SU-DHL-6 (cell line): ENCODE results near the gene GBA2.
A peak's percentile ranks its signal among the peaks of the same experiment; 100 is the strongest.

Source experiments
- H2AFZ ChIP-seq: fragments of 200-600 bp; sonication (generic); 2 replicates; pipeline ENCODE4 v1.6.1; 2014; ENCODE audit warnings: low read depth, mild to moderate bottlenecking, moderate library complexity, mixed read lengths, antibody characterized with exemption, low read length; ENCODE audit not compliant: severe bottlenecking
- H3F3A ChIP-seq: fragments of 200-600 bp; shearing (Covaris generic); 2 replicates; pipeline ENCODE4 v1.6.0; 2016; ENCODE audit warnings: antibody characterized with exemption, mild to moderate bottlenecking; ENCODE audit not compliant: insufficient read depth
- H3K27ac ChIP-seq: fragments of 200-600 bp; sonication (generic); 2 replicates; pipeline ENCODE4 v1.5.1; 2016; ENCODE audit warnings: low read depth, mild to moderate bottlenecking, low read length, moderate library complexity, mixed read lengths
- H3K27me3 ChIP-seq: fragments of 200-600 bp; sonication (generic), shearing (Covaris generic); 2 replicates; pipeline ENCODE4 v1.6.0; 2014; ENCODE audit warnings: mild to moderate bottlenecking, low read length
- H3K36me3 ChIP-seq: fragments of 200-600 bp; sonication (generic); 2 replicates; pipeline ENCODE4 v1.6.1; 2014; ENCODE audit warnings: mild to moderate bottlenecking, low read length, mixed read lengths
- H3K4me2 ChIP-seq: fragments of 300-600, 200-600 bp; shearing (Covaris generic), sonication (generic); 2 replicates; pipeline ENCODE4 v1.6.0; 2014; ENCODE audit warnings: low read length, low read depth, mild to moderate bottlenecking; ENCODE audit not compliant: poor library complexity, severe bottlenecking
- H3K4me3 ChIP-seq: fragments of 200-600 bp; sonication (generic); 2 replicates; pipeline ENCODE4 v1.5.1; 2014; ENCODE audit warnings: antibody characterized with exemption, low read length, mild to moderate bottlenecking, mixed read lengths; ENCODE audit not compliant: insufficient read depth, poor library complexity, severe bottlenecking
- H3K79me2 ChIP-seq: fragments of 200-600 bp; sonication (generic); 2 replicates; pipeline ENCODE4 v1.6.1; 2014; ENCODE audit warnings: mild to moderate bottlenecking, low read length, moderate library complexity; ENCODE audit not compliant: insufficient read depth
- H3K9ac ChIP-seq: fragments of 200-600 bp; sonication (generic); 2 replicates; pipeline ENCODE4 v1.7.0; 2014; ENCODE audit warnings: mild to moderate bottlenecking, low read length
- H3K9me2 ChIP-seq: fragments of 200-600 bp; sonication (generic); replicated peaks from 2 replicates; pipeline ENCODE4 v1.6.1; 2014; ENCODE audit warnings: low read length; ENCODE audit not compliant: insufficient read depth
- H3K9me3 ChIP-seq: fragments of 200-600 bp; sonication (generic); 2 replicates; pipeline ENCODE4 v1.6.1; 2014; ENCODE audit warnings: low read length, mixed read lengths; ENCODE audit not compliant: insufficient read depth
- H4K20me1 ChIP-seq: fragments of 200-600 bp; sonication (generic); 2 replicates; pipeline ENCODE4 v1.6.1; 2014; ENCODE audit warnings: low read depth, mild to moderate bottlenecking, antibody characterized with exemption, low read length, moderate library complexity, mixed read lengths
- EZH2phosphoT487 ChIP-seq: fragments of 200-600 bp; sonication (generic), shearing (Covaris generic); conservative IDR thresholded peaks from 2 replicates; pipeline ENCODE4 v1.6.1; 2018; ENCODE audit warnings: mild to moderate bottlenecking, antibody characterized with exemption, low read length, moderate library complexity, mixed read lengths
- TF ChIP-seq, protein P1 (sequence below): fragments of 200-600 bp; sonication (generic); IDR thresholded peaks from one replicate; pipeline ENCODE4 v1.5.1; 2017; ENCODE audit warnings: antibody characterized with exemption, mild to moderate bottlenecking, low read length, moderate library complexity; ENCODE audit not compliant: insufficient read depth, poor library complexity, severe bottlenecking

The GBA2 gene

DNA sequence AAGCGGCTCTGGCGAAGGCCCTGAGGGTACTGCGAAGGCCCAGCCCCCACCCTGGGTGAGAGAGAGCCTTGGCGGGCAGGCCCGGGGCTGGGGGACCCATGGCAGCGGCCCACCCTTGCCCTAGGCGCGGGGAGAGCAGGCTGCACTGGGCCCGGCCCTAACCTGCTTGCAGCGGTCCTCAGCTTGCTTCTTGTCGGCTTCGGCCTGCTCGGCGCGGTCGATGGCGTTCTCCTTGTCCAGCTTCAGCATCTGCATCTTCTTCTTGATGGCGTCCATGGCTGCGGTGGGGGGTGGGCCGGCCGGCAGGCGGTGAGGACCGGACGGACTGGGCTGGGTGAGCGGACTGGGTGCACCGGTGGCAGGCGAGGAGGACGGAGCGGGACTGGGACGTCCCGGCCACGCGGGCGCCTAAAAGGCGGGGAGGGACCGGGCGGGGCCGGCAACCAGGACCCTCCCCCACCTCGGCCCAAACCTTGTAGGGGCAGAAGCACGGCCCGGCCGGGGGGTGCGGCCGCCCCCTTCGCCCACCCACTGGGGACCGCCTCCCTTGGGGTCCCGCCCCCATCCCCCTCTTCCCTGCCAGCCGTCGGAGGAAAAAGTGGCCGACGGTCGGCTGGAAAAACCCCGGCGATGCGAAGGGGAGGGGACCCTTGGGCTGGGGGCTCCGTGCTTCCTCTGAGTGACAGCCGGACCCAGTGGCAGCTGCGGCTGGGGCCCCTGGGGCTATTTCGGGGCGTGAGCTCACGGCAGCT, 59.3 kb downstream of the GBA2 start, which contains the start of gene TPM2:
Gene TPM2 (minus strand): TSS at position 384 of the 752 bp plus-strand sequence. CDS start 108 bp downstream, at position 276.
- H3K27me3 ChIP-seq = no peaks in the 10 kb centered on the region
- H3K9me3 ChIP-seq = no peaks in the 10 kb centered on the region
- peak within 1 kb of the TSS; percentile 38 for H3K4me2 ChIP-seq
- peak within 1 kb of the TSS; percentile 18; the same call in 1 of the 2 replicates for H3K9ac ChIP-seq
- H3K79me2 ChIP-seq = no peaks in the 10 kb centered on the region
- no peaks in the 10 kb centered on the region for H4K20me1 ChIP-seq
- no peak for TF ChIP-seq EZH2phosphoT487
- TF ChIP-seq, protein P1, sequence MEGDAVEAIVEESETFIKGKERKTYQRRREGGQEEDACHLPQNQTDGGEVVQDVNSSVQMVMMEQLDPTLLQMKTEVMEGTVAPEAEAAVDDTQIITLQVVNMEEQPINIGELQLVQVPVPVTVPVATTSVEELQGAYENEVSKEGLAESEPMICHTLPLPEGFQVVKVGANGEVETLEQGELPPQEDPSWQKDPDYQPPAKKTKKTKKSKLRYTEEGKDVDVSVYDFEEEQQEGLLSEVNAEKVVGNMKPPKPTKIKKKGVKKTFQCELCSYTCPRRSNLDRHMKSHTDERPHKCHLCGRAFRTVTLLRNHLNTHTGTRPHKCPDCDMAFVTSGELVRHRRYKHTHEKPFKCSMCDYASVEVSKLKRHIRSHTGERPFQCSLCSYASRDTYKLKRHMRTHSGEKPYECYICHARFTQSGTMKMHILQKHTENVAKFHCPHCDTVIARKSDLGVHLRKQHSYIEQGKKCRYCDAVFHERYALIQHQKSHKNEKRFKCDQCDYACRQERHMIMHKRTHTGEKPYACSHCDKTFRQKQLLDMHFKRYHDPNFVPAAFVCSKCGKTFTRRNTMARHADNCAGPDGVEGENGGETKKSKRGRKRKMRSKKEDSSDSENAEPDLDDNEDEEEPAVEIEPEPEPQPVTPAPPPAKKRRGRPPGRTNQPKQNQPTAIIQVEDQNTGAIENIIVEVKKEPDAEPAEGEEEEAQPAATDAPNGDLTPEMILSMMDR = no peak
- H2AFZ ChIP-seq = peak within 1 kb of the TSS; percentile 60
- no peaks in the 10 kb centered on the region for H3K9me2 ChIP-seq
- H3K27ac ChIP-seq = no peak within 1 kb of the TSS
- peak within 1 kb of the TSS; percentile 16 for H3K4me3 ChIP-seq
- H3K36me3 ChIP-seq = no peaks in the 10 kb centered on the region
- no peaks in the 10 kb centered on the region for H3F3A ChIP-seq

DNA sequence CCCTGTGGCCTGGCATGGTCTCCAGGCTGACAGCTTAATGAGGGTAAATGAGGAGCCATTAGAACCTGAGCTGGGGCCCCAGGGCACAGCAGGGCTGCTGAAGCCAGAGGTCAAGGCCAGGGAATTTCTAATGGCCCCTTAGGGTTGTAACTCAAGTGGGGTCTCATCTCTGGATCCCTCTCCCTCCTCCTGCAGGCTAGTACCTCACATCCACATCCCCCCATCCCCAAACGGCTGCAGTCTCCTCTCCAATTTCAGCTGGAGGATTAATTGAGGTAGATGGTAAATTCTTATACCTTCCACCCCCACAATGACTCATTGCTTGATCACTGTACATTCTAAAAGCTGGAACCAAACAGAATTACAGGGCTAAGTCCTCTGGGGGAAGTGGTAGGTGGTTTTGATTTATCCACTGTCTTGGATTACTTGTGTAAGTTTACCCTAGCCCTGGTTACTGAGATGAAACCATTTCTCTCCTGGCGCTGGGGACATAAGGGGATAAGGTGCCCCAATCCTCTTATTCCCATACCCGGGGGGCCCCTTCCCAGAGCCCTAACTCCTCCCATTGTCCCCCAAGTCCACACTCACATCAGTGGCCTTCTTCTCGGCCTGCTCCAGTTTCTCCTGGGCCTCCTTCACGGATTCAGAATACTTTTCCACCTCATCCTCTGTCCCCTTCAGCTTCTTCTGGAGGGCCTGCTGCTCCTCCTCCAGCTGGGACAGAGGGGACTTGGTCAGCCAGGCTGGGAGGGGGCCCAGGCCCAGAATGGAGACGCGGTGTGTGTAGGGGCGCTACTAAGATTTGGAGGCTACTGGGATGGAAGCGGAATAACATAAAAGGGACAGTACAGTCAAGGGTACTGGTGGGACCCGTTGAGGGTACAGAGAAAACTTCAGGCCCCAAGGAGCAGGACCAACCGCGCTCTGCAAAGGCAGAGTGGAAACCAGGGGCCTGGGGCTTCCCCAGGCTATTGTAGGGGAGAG, 60.2 kb downstream of the GBA2 start:
- no peaks in the 10 kb centered on the region for H3K9me3 ChIP-seq
- H2AFZ ChIP-seq = no peak overlapping the region
- no peaks in the 10 kb centered on the region for H3F3A ChIP-seq
- H3K9ac ChIP-seq = no peak overlapping the region
- H3K36me3 ChIP-seq = no peaks in the 10 kb centered on the region
- H4K20me1 ChIP-seq = no peaks in the 10 kb centered on the region
- H3K27ac ChIP-seq = no peak overlapping the region
- no peak overlapping the region for H3K4me2 ChIP-seq
- H3K9me2 ChIP-seq = no peaks in the 10 kb centered on the region
- no peaks in the 10 kb centered on the region for H3K27me3 ChIP-seq
- no peak for TF ChIP-seq EZH2phosphoT487
- TF ChIP-seq, protein P1 = no peak
- no peak overlapping the region for H3K4me3 ChIP-seq
- H3K79me2 ChIP-seq = no peaks in the 10 kb centered on the region

DNA sequence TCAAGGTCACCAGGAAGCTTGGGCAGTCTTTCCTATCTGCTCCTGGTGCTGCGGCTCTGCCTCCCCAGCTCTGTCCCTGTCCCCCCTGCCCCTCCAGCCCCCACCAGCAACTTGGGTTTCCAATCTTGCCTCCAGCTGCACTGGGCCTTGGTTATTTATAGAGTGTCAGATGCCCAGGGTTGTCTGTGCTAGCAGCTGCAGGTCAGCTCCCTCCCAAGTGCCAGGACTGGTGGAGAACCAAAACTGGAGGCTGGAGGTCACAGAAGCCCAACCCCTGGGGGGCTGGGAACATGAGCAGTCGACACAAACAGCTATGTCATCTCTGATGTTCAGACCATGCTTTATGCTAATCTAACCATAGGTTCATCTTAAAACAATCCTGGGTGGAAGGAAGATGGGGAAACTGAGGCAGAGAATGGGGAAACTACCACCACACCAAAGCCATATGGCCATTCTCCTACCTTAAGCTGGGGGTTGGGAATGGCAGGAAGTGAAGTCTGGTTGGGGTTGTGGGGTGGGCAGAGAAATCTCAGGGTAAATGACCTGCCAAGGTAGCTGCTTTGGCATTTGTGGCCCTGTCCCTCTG, 61.0 kb downstream of the GBA2 start:
- Histone ChIP-seq H3K9me3 (no peaks in the 10 kb centered on the region), H4K20me1 (no peaks in the 10 kb centered on the region), H3K9me2 (no peaks in the 10 kb centered on the region), H3K4me2 (no peak overlapping the region), H3K27ac (no peak overlapping the region), H3F3A (no peaks in the 10 kb centered on the region), H3K36me3 (no peaks in the 10 kb centered on the region), H3K4me3 (no peak overlapping the region), H3K79me2 (no peaks in the 10 kb centered on the region), H3K27me3 (no peaks in the 10 kb centered on the region), H2AFZ (no peak overlapping the region), H3K9ac (no peak overlapping the region)
- TF ChIP-seq, protein P1 = no peak
- TF ChIP-seq EZH2phosphoT487 = no peak
